ENCODE results near the gene LAMTOR4. TPM values are rescaled to one million over a fixed set of nuclear protein-coding genes. Genes with fewer than 3 reads are reported as not detected.
A peak's percentile ranks its signal among the peaks of the same experiment; 100 is the strongest.

Gene LAMTOR4
- polyA plus RNA-seq, 1 donor from 2014 or later: 333 TPM

GRCh38 chr7:100126239-100126930, 22.3 kb upstream of the LAMTOR4 start:
- Histone ChIP-seq H3K27ac (ENCODE audit: low read length) (peak overlapping the region; percentile 97), H3K36me3 (ENCODE audit: insufficient read depth, low read length) (peaks cover 8% of the 10 kb centered on the region), H3K4me2 (ENCODE audit: low read length) (peak overlapping the region; percentile 80), H3K27me3 (ENCODE audit: insufficient read depth, low read depth, low read length) (no peaks in the 10 kb centered on the region), H3K4me3 (ENCODE audit: low read length) (peak overlapping the region; percentile 87), H4K20me1 (ENCODE audit: insufficient read depth) (no peaks in the 10 kb centered on the region), H3K79me2 (replicated peaks; ENCODE audit: insufficient read depth, low read length) (no peaks in the 10 kb centered on the region), H3K9me2 (ENCODE audit: insufficient read depth, low read length) (no peaks in the 10 kb centered on the region), H2AFZ (ENCODE audit: low read depth, low read length) (peak overlapping the region; percentile 46), H3F3A (ENCODE audit: insufficient read depth, low read length, poor library complexity, severe bottlenecking) (peaks cover 3% of the 10 kb centered on the region), H3K9me3 (ENCODE audit: low read length) (no peaks in the 10 kb centered on the region), H3K9ac (ENCODE audit: low read length) (peak overlapping the region; percentile 92)
- TF ChIP-seq RAD21 (conservative IDR thresholded peaks at IDR 0.05): no peak
- no peak for TF ChIP-seq EZH2 (IDR thresholded peaks at IDR 0.05; ENCODE audit: borderline replicate concordance, insufficient read depth, low read length, poor library complexity, severe bottlenecking)
- TF ChIP-seq TAF1 (IDR thresholded peaks at IDR 0.05; ENCODE audit: low read depth): no peak
- TF ChIP-seq SMC3 (conservative IDR thresholded peaks at IDR 0.05; ENCODE audit: poor library complexity): no peak
- TF ChIP-seq REST (IDR thresholded peaks at IDR 0.05; ENCODE audit: borderline replicate concordance): no peak
- no peak for TF ChIP-seq MXI1 (conservative IDR thresholded peaks at IDR 0.05; ENCODE audit: poor library complexity, severe bottlenecking)
- TF ChIP-seq, protein P1, sequence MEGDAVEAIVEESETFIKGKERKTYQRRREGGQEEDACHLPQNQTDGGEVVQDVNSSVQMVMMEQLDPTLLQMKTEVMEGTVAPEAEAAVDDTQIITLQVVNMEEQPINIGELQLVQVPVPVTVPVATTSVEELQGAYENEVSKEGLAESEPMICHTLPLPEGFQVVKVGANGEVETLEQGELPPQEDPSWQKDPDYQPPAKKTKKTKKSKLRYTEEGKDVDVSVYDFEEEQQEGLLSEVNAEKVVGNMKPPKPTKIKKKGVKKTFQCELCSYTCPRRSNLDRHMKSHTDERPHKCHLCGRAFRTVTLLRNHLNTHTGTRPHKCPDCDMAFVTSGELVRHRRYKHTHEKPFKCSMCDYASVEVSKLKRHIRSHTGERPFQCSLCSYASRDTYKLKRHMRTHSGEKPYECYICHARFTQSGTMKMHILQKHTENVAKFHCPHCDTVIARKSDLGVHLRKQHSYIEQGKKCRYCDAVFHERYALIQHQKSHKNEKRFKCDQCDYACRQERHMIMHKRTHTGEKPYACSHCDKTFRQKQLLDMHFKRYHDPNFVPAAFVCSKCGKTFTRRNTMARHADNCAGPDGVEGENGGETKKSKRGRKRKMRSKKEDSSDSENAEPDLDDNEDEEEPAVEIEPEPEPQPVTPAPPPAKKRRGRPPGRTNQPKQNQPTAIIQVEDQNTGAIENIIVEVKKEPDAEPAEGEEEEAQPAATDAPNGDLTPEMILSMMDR (IDR thresholded peaks at IDR 0.05; ENCODE audit: poor library complexity, severe bottlenecking): peak; percentile 27
- no peak for TF ChIP-seq POLR2AphosphoS5 (IDR thresholded peaks at IDR 0.05)
- TF ChIP-seq EP300 (conservative IDR thresholded peaks at IDR 0.05; ENCODE audit: poor library complexity, severe bottlenecking): no peak

DNA sequence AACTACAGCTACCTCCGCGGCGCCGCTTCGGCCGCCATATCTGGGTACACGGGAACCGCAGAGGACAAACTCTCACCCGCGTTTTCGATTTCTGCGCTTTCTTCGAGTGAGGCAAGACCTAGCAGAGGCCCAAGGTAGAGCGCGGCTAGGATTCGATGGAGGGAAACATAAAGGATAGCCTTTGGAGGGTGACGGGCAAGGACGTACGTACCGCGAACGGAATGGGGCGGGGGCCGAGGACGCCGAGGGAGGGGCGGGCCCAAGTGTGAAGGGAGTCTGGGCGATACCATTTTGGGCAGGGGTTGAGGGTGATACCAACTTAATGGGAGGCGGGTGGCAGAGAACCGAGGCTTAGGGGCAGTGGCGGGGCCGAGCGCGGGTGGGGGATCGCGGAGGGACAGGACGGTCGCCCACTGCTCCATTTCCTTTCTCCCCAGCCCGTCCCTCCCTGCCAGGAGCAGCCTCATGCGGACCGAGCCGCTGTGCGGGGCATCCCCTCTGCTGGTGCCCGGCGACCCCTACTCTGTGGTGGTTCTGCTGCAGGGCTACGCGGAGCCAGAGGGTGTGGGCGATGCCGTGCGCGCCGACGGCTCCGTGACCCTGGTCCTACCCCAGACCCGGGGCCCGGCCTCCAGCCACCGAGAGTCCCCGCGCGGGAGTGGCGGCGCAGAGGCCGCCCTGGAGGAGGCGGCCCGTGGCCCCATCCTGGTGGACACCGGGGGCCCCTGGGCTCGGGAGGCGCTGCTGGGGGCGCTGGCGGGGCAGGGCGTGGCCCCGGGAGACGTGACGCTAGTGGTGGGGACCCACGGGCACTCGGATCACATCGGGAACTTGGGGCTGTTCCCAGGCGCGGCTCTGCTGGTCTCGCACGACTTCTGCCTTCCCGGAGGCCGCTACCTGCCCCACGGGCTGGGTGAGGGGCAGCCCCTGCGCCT, 21.5 kb upstream of the LAMTOR4 start, which contains the start of gene MBLAC1:
Gene MBLAC1 (plus strand): TSS at position 37 of the 935 bp plus-strand sequence. CDS start 429 bp downstream, at position 466.
- Histone ChIP-seq H3K4me3 (ENCODE audit: low read length) (peak within 1 kb of the TSS; percentile 87), H3K9me2 (ENCODE audit: insufficient read depth, low read length) (no peaks in the 10 kb centered on the region), H3K9ac (ENCODE audit: low read length) (peak within 1 kb of the TSS; percentile 92), H2AFZ (ENCODE audit: low read depth, low read length) (peak within 1 kb of the TSS; percentile 46), H3F3A (ENCODE audit: insufficient read depth, low read length, poor library complexity, severe bottlenecking) (peaks cover 3% of the 10 kb centered on the region), H3K79me2 (replicated peaks; ENCODE audit: insufficient read depth, low read length) (no peaks in the 10 kb centered on the region), H3K36me3 (ENCODE audit: insufficient read depth, low read length) (peaks cover 7% of the 10 kb centered on the region), H3K27me3 (ENCODE audit: insufficient read depth, low read depth, low read length) (no peaks in the 10 kb centered on the region), H3K9me3 (ENCODE audit: low read length) (no peaks in the 10 kb centered on the region), H3K4me2 (ENCODE audit: low read length) (peak within 1 kb of the TSS; percentile 80), H3K27ac (ENCODE audit: low read length) (peak within 1 kb of the TSS; percentile 97), H4K20me1 (ENCODE audit: insufficient read depth) (no peaks in the 10 kb centered on the region)
- TF ChIP-seq TAF1 (IDR thresholded peaks at IDR 0.05; ENCODE audit: low read depth): peak; percentile 92
- TF ChIP-seq RAD21 (conservative IDR thresholded peaks at IDR 0.05): no peak
- TF ChIP-seq EP300 (conservative IDR thresholded peaks at IDR 0.05; ENCODE audit: poor library complexity, severe bottlenecking): peak; percentile 9
- no peak for TF ChIP-seq EZH2 (IDR thresholded peaks at IDR 0.05; ENCODE audit: borderline replicate concordance, insufficient read depth, low read length, poor library complexity, severe bottlenecking)
- TF ChIP-seq, protein P1 (IDR thresholded peaks at IDR 0.05; ENCODE audit: poor library complexity, severe bottlenecking): no peak
- TF ChIP-seq REST (IDR thresholded peaks at IDR 0.05; ENCODE audit: borderline replicate concordance): peak; percentile 81
- peak; percentile 60 for TF ChIP-seq MXI1 (conservative IDR thresholded peaks at IDR 0.05; ENCODE audit: poor library complexity, severe bottlenecking)
- TF ChIP-seq POLR2AphosphoS5 (IDR thresholded peaks at IDR 0.05): peak; percentile 79
- TF ChIP-seq SMC3 (conservative IDR thresholded peaks at IDR 0.05; ENCODE audit: poor library complexity): peak; percentile 41

Measured in neural cell (in vitro differentiated cells).